ENCODE results near the gene ARL8A.

DNA sequence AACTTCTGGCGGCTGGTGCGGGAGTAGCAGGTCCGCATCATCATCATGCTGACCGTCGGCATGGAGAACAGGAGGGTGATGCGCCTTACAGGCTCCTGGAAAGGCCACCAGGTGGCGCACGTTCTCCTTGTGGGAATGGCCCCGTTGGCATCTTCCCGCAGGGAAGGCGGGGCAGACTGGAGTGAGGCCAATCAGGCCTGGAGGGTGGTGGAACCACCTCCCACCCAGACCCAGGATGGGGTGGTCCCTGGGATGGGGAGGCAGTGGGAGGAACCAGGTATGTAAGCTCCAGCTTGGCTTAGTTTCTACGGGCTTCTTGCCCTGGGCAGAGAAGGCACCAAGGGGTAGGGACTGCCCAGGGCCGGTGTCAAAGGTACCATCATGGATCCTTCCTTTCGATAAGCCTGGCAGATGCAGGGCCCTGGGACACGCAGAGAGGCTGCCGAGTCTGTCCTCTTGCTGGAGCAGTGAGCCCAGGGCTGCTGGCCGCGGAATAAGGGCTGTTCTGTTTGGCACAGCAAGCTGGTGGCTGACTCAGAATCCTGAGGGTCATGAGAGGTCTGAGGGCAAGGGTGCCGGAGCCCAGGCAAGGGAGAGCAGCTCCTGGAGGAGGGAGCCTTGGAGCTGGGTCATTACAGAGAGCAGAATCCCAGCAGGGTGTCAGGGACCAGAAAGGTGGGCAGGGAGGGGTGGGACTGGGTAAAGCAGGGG is 40.4 kb upstream of the ARL8A start:
- TF ChIP-seq GATA2 (IDR thresholded peaks at IDR 0.05; ENCODE audit: low read depth, low read length) (no peak), GATA3 (IDR thresholded peaks at IDR 0.05; ENCODE audit: low read depth, low read length) (no peak)

Measured in SH-SY5Y (cell line).